ENCODE data around the gene LRRC18.

DNA sequence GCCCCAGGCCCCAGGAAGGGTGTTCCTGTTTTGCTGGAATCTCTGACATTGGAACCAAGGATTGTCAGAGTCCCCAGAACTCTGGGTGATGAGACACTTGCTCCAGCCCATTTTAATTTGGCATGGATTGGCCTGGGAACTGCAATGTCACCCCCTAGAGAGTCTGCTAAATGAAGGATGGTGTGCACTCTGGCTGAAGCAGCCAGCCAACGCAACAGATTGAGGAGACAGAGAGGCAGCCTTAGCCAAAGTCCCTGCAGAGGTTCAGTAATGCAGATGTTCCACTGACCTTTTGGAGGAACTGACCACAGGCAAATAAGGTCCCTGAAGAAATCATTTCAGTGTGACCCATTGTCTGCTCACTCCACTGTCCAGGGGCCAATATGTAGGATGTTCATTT lies 13.4 kb downstream of the LRRC18 start:
- TF ChIP-seq, protein P1, sequence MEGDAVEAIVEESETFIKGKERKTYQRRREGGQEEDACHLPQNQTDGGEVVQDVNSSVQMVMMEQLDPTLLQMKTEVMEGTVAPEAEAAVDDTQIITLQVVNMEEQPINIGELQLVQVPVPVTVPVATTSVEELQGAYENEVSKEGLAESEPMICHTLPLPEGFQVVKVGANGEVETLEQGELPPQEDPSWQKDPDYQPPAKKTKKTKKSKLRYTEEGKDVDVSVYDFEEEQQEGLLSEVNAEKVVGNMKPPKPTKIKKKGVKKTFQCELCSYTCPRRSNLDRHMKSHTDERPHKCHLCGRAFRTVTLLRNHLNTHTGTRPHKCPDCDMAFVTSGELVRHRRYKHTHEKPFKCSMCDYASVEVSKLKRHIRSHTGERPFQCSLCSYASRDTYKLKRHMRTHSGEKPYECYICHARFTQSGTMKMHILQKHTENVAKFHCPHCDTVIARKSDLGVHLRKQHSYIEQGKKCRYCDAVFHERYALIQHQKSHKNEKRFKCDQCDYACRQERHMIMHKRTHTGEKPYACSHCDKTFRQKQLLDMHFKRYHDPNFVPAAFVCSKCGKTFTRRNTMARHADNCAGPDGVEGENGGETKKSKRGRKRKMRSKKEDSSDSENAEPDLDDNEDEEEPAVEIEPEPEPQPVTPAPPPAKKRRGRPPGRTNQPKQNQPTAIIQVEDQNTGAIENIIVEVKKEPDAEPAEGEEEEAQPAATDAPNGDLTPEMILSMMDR (IDR thresholded peaks at IDR 0.05), result no peak
- TF ChIP-seq RAD21 (conservative IDR thresholded peaks at IDR 0.05 in 1 of 2, IDR thresholded peaks at IDR 0.05 in 1 of 2), result no peak
- no peak for TF ChIP-seq EP300 (IDR thresholded peaks at IDR 0.05)
- no peak for TF ChIP-seq CEBPB (IDR thresholded peaks at IDR 0.05)
